Hepatocyte (in vitro differentiated cells): ENCODE data around the gene AGBL4. TPM values are rescaled to one million over a fixed set of nuclear protein-coding genes. Genes with fewer than 3 reads are reported as not detected.

Experiments
- DNase-seq: peaks from one replicate; pipeline ENCODE4 v3.0.0-alpha.2; 2016; ENCODE audit warnings: low spot score
- H2AFZ ChIP-seq: fragments of 200-600 bp; sonication (generic); 2 replicates; pipeline ENCODE4 v1.6.0; 2016; ENCODE audit warnings: antibody characterized with exemption, mild to moderate bottlenecking
- H3K27ac ChIP-seq: fragments of 200-600 bp; sonication (generic); 2 replicates; pipeline ENCODE4 v1.5.1; 2016; ENCODE audit warnings: mild to moderate bottlenecking
- H3K27me3 ChIP-seq: fragments of 200-600 bp; sonication (generic); 2 replicates; pipeline ENCODE4 v1.6.1; 2016
- H3K36me3 ChIP-seq: fragments of 200-600 bp; sonication (generic); replicated peaks from 2 replicates; pipeline ENCODE4 v1.5.1; 2016; ENCODE audit warnings: low read depth; ENCODE audit not compliant: insufficient read depth
- H3K4me1 ChIP-seq: fragments of 200-600 bp; sonication (generic); 2 replicates; pipeline ENCODE4 v1.5.1; 2016; ENCODE audit warnings: mild to moderate bottlenecking, moderate library complexity; ENCODE audit not compliant: insufficient read depth
- H3K4me2 ChIP-seq: fragments of 200-600 bp; sonication (generic); 2 replicates; pipeline ENCODE4 v1.6.0; 2016
- H3K4me3 ChIP-seq: fragments of 200-600 bp; sonication (generic); 2 replicates; pipeline ENCODE4 v1.5.1; 2016; ENCODE audit warnings: mild to moderate bottlenecking
- H3K79me2 ChIP-seq: fragments of 200-600 bp; sonication (generic); 2 replicates; pipeline ENCODE4 v1.6.0; 2017; ENCODE audit warnings: mild to moderate bottlenecking
- H3K9me2 ChIP-seq: fragments of 200-600 bp; sonication (generic); replicated peaks from 2 replicates; pipeline ENCODE4 v1.6.0; 2017; ENCODE audit warnings: mild to moderate bottlenecking; ENCODE audit not compliant: insufficient read depth
- H3K9me3 ChIP-seq: fragments of 200-600 bp; sonication (generic); 2 replicates; pipeline ENCODE4 v1.5.1; 2016; ENCODE audit warnings: low read depth, mild to moderate bottlenecking
- H4K20me1 ChIP-seq: fragments of 200-600 bp; sonication (generic); 2 replicates; pipeline ENCODE4 v1.6.0; 2016; ENCODE audit warnings: mild to moderate bottlenecking; ENCODE audit not compliant: insufficient read depth, poor library complexity, severe bottlenecking
- CTCF ChIP-seq: fragments of 200-600 bp; sonication (generic); IDR thresholded peaks from 2 replicates; pipeline ENCODE4 v1.5.1; 2016; ENCODE audit warnings: antibody characterized with exemption, mild to moderate bottlenecking; ENCODE audit not compliant: poor library complexity
- EZH2 ChIP-seq: fragments of 200-600 bp; sonication (generic); IDR thresholded peaks from 2 replicates; pipeline ENCODE4 v1.6.1; 2016; ENCODE audit warnings: antibody characterized with exemption, mild to moderate bottlenecking, borderline replicate concordance
- EZH2phosphoT487 ChIP-seq: fragments of 200-600 bp; sonication (generic); IDR thresholded peaks from one replicate; pipeline ENCODE4 v1.6.1; 2018; ENCODE audit warnings: antibody characterized with exemption, mild to moderate bottlenecking, low read depth, moderate library complexity; ENCODE audit not compliant: unreplicated experiment, severe bottlenecking
- WGBS: methylation state at CpG from one replicate; pipeline ENCODE4 v1.1.6; 2016; ENCODE audit warnings: low lambda C conversion rate; ENCODE audit errors: missing lambda C conversion rate; 5-methylcytosine and 5-hydroxymethylcytosine counted together
- polyA plus RNA-seq: library from polyadenylated mRNA; unstranded; fragments of >200 nt; fragmentation: Nextera tagmentation; extraction: Ambion mirVana; gene quantifications from 2 replicates; pipeline ENCODE4 v1.2.1, GENCODE V29; 2016
- total RNA-seq: library from RNA; depleted of rRNA; stranded (reverse); fragments of >200 nt; gene quantifications from 2 replicates; pipeline ENCODE4 v1.2.3, GENCODE V29; 2014

The AGBL4 gene
- total and polyA plus RNA-seq, 2 experiments from 2014 or later: 0.50 to 0.73 TPM

- no peak for TF ChIP-seq CTCF
- H3K9me2 ChIP-seq: no peaks in the 10 kb centered on the region
- H3K4me3 ChIP-seq: no peak overlapping the region
- no peaks in the 10 kb centered on the region for H3K36me3 ChIP-seq
- no peaks in the 10 kb centered on the region for H3K4me1 ChIP-seq
- no peaks in the 10 kb centered on the region for H3K9me3 ChIP-seq
- H3K27me3 ChIP-seq: peaks cover 45% of the 10 kb centered on the region
- no peak overlapping the region for H2AFZ ChIP-seq
- H4K20me1 ChIP-seq: no peaks in the 10 kb centered on the region
- H3K79me2 ChIP-seq: no peaks in the 10 kb centered on the region
- no peak overlapping the region for H3K4me2 ChIP-seq
- WGBS: 71% methylated on average over 3 of the region's 3 CpGs
- no peak overlapping the region for H3K27ac ChIP-seq
- DNase-seq: no peak
Measured at GRCh38 chr1:48536477-48536876, 1487.3 kb downstream of the AGBL4 start.

GRCh38 chr1:48532976-48533375 lies 1490.8 kb downstream of the AGBL4 start:
- Histone ChIP-seq H3K4me2 (no peak overlapping the region), H4K20me1 (no peaks in the 10 kb centered on the region), H3K36me3 (no peaks in the 10 kb centered on the region), H2AFZ (no peak overlapping the region), H3K27me3 (peaks cover 40% of the 10 kb centered on the region), H3K27ac (no peak overlapping the region), H3K4me1 (no peaks in the 10 kb centered on the region), H3K9me2 (no peaks in the 10 kb centered on the region), H3K79me2 (no peaks in the 10 kb centered on the region), H3K9me3 (no peaks in the 10 kb centered on the region), H3K4me3 (no peak overlapping the region)
- 31% methylated on average over 1 of the region's 1 CpG for WGBS
- TF ChIP-seq EZH2: no peak
- TF ChIP-seq EZH2phosphoT487: no peak
- no peak for TF ChIP-seq CTCF
- DNase-seq: no peak

- 4% methylated on average over 2 of the region's 2 CpGs for WGBS
- peaks cover 14% of the 10 kb centered on the region for H3K4me1 ChIP-seq
- H3K4me2 ChIP-seq: no peak overlapping the region
- peak; percentile 93 for DNase-seq
- H3K27me3 ChIP-seq: peaks cover 25% of the 10 kb centered on the region
- H3K27ac ChIP-seq: no peak overlapping the region
- TF ChIP-seq EZH2phosphoT487 (no peak), CTCF (peak; percentile 89)
- H3K79me2 ChIP-seq: no peaks in the 10 kb centered on the region
- H3K9me3 ChIP-seq: no peaks in the 10 kb centered on the region
- no peak overlapping the region for H3K4me3 ChIP-seq
- H4K20me1 ChIP-seq: no peaks in the 10 kb centered on the region
- H3K9me2 ChIP-seq: no peaks in the 10 kb centered on the region
- H3K36me3 ChIP-seq: no peaks in the 10 kb centered on the region
- no peak overlapping the region for H2AFZ ChIP-seq
Measured at GRCh38 chr1:48530727-48531351, 1492.9 kb downstream of the AGBL4 start.

- Histone ChIP-seq H3K79me2 (no peaks in the 10 kb centered on the region), H3K9me2 (no peaks in the 10 kb centered on the region), H3K4me3 (no peak overlapping the region), H4K20me1 (no peaks in the 10 kb centered on the region), H2AFZ (no peak overlapping the region), H3K27ac (no peak overlapping the region), H3K27me3 (peaks cover 9% of the 10 kb centered on the region), H3K4me1 (peaks cover 27% of the 10 kb centered on the region), H3K36me3 (no peaks in the 10 kb centered on the region), H3K9me3 (no peaks in the 10 kb centered on the region), H3K4me2 (no peak overlapping the region)
- DNase-seq: no peak
- 76% methylated on average over 5 of the region's 5 CpGs for WGBS
- TF ChIP-seq EZH2phosphoT487 (no peak), CTCF (no peak), EZH2 (no peak)
Measured at GRCh38 chr1:48527051-48527450, 1496.7 kb downstream of the AGBL4 start.
